GM04504 (cell line): ENCODE measurements around the gene TRIOBP.
"Not testable (repeated sequence)": the region's sequence is repeated elsewhere in the genome, so short reads cannot be mapped to it uniquely, and the experiment has no call there.

ENCODE experiments used
- DNase-seq: peaks from one replicate; pipeline ENCODE4 v3.0.0-alpha.2; 2012; ENCODE audit warnings: low read depth

TRIOBP gene

GRCh38 chr22:37778370-37779009 lies 81.6 kb downstream of the TRIOBP start:
- no peak for DNase-seq

- DNase-seq = no peak
Measured at GRCh38 chr22:37781434-37782059, 84.7 kb downstream of the TRIOBP start.

DNA sequence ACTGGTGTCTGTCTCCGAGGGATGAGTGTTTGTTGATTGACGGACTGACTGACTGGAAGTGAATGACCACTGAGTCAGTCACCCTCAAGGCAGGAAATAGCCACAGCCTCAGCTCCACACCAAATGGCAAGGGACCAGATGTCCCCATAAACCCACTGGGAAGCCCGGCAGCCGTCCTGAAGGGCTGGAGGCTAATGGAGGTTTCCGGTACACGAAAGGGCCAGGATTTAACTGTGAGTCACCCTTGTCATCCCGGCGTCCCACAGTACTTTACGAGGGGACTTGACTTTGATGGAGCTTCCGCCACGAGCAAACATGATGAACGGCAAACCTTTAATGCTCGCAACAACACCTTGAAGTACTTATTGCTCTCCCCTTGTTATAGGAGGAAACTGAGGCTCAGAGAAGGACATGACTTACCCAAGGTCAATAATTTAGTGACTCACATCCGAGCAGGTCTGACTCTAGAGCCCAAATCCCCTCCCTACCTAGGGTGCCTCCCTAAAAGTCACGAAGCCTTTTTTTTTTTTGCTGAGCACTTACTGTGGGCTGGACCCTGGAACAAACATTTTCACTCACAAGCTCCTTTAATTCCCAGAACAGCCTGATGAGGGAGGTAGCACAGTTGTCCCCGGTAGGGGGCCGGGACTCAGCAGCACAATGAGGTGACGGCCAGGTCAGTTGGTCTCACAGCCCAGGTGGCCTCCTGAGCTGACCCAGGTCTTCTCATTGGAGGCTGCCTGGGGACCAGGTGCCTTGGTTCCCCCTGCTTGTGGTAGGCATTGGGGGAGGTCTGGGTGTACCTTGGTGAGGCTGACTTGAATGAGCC lies 85.7 kb downstream of the TRIOBP start:
- DNase-seq = peak; percentile 86

- no peak for DNase-seq
Measured at GRCh38 chr22:37784829-37785495, 88.1 kb downstream of the TRIOBP start.

DNA sequence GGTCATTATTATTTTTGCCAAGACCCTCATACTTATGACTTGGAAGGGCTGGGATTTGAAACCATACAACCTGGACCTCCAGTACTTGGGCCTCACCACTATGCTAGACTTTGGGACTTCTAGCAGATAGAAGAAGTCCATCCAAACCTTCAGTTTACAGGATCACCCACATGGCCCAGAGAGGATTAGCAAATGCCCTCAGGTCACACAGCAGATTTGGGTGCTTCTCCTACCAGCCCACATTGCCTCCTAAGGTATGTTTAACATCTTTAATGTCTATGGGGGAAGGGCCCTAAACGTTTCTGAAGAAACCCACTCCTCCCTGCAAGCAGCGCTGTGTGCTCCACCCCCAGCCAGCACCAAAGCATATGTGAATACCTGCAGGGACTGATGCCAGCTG lies 93.4 kb downstream of the TRIOBP start:
- DNase-seq = no peak

- DNase-seq = no peak
Measured at GRCh38 chr22:37792494-37792893, 95.6 kb downstream of the TRIOBP start.

DNA sequence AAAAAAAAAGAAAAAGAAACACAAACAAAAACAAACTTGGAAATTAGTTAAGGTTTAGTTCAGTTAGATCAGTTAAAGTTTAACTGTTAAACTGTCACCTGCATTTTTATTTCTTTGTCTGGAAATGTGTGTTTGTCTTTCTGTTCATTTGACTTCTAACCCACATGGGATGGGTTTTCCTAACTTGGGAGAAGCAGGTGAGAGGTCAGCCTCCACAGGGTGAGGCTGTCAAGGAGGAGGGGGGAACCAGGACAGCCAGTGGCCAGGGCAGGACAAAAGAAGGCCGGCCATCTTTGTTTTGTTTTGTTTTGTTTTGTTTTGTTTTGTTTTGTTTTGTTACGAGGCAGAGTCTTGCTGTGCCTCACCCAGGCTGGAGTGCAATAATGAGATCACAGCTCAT lies 97.5 kb downstream of the TRIOBP start:
- DNase-seq = no peak

DNA sequence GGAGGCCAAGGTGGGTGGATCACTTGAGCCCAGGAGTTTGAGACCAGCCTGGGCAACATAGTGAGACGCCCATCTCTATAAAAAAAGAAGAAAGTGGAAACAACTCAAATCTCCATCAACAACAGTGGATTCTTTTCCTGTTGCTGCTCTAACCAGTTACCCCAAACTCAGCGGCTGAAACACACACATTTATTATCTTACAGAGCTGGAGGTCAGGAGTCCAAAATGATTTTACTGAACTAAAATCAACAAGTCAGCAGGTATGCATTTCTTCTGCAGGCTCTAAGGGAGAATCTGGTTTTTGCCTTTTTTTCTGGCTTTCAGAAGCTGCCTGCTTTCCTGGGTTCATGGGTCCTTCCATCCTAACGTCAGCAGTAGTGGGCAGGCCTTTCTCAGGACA lies 99.2 kb downstream of the TRIOBP start:
- DNase-seq = no peak

GRCh38 chr22:37797259-37797658 lies 100.4 kb downstream of the TRIOBP start:
- DNase-seq = not testable (repeated sequence)

DNA sequence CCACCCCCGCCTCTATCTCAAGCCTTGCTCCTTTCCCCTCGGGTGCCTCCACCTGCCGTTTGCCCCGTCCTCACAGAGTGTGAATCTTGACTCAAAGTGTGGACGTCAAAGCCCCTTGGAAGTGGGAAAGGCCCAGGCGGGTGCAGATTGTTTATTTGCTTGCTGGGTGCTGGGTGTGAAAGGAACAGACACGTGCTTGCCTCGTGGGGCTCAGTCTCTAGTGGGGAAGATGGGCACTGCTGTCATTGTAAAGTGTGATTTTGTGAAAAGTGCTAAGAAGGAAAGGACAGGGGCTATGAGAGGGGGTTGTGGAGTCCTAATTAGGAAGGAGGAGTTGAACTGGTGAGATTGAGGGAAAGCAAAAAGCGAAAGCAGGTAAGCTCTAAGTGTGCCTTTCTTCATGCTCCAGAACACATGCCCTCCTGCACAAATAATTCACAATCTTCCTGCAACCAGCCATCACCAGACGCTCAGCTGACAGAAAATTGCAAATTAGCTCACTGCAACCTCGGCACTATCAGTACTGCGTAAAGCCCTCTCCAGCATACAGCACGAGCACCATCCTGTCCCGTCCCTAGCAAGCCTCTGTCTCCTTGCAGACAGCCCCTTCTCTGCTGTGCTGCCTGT lies 101.1 kb downstream of the TRIOBP start:
- DNase-seq = no peak

GRCh38 chr22:37799979-37800378 lies 103.1 kb downstream of the TRIOBP start:
- DNase-seq = not testable (repeated sequence)

DNA sequence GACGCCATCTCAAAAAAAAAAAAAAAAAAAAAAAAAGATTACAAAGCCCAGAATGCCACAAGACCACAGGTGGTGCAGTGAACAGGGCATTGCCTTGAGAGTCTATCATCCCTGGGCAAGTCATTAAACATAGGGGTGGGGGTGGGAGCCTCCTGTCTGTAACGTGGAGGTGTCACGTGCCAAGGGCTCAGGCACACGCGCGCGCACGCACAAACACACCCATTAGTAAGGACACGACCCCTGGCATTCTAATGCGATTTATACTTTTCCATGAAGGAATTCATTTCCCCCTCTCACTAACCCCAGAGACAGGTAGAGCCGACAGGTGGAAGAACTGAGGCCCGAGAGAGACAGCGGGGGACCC lies 105.1 kb downstream of the TRIOBP start:
- no peak for DNase-seq

GRCh38 chr22:37802310-37803194 lies 105.7 kb downstream of the TRIOBP start:
- DNase-seq = no peak

- no peak for DNase-seq
Measured at GRCh38 chr22:37803195-37803638, 106.4 kb downstream of the TRIOBP start.

GRCh38 chr22:37803639-37804351 lies 106.9 kb downstream of the TRIOBP start:
- DNase-seq = no peak

DNA sequence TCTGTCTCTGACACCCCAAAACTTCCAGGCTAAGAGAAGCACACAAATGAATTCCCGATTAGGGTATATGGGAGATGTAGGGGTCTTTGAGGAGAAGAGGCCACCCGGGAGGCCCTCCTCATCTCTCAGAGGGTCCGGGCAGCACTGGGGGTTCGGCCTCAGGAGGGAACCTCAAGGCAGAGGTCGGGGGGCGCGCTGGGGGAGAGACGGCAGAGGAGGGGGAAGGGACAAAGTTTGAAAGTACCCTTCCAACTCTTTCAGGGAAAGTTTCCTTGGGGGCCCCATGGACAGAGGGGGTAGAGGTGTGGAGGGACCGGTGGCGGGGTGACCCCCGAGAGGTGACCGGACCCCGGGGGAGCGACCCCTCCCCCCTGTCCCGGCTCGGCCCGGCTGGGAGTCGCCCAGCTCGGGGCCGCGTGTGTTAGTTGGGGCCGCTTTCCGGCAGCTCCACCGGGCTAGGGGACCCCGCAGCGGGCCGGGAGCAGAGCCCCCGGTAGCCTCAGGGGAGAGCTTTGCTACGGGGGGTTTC lies 107.6 kb downstream of the TRIOBP start:
- no peak for DNase-seq

GRCh38 chr22:37804881-37805809 lies 108.3 kb downstream of the TRIOBP start:
- peak; percentile 68 for DNase-seq

DNA sequence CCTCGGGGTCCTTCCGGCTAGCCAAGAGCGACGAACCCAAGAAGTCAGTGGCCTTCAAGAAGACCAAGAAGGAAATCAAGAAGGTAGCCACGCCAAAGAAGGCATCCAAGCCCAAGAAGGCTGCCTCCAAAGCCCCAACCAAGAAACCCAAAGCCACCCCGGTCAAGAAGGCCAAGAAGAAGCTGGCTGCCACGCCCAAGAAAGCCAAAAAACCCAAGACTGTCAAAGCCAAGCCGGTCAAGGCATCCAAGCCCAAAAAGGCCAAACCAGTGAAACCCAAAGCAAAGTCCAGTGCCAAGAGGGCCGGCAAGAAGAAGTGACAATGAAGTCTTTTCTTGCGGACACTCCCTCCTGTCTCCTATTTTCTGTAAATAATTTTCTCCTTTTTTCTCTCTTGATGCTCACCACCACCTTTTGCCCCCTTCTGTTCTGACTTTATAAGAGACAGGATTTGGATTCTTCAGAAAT lies 109.0 kb downstream of the TRIOBP start:
- no peak for DNase-seq
